Activated naive CD8-positive, alpha-beta T cell (primary cell): ENCODE results near the gene KRT6B.
"Not testable (repeated sequence)": the region's sequence is repeated elsewhere in the genome, so short reads cannot be mapped to it uniquely, and the experiment has no call there.

Experiments used
- H3K27ac Mint-ChIP-seq: one replicate; pipeline ENCODE4 v1.8.0; 2021; ENCODE audit warnings: mixed read lengths
- H3K27me3 Mint-ChIP-seq: one replicate; pipeline ENCODE4 v1.8.0; 2021; ENCODE audit warnings: mixed read lengths
- H3K36me3 Mint-ChIP-seq: one replicate; pipeline ENCODE4 v1.8.0; 2021; ENCODE audit warnings: mixed read lengths
- H3K4me1 Mint-ChIP-seq: one replicate; pipeline ENCODE4 v1.8.0; 2021; ENCODE audit warnings: low read depth, mixed read lengths
- H3K4me3 Mint-ChIP-seq: one replicate; pipeline ENCODE4 v1.8.0; 2021; ENCODE audit warnings: mild to moderate bottlenecking, mixed read lengths
- H3K9me3 Mint-ChIP-seq: one replicate; pipeline ENCODE4 v1.8.0; 2021; ENCODE audit warnings: low read depth, mixed read lengths

The KRT6B gene

DNA sequence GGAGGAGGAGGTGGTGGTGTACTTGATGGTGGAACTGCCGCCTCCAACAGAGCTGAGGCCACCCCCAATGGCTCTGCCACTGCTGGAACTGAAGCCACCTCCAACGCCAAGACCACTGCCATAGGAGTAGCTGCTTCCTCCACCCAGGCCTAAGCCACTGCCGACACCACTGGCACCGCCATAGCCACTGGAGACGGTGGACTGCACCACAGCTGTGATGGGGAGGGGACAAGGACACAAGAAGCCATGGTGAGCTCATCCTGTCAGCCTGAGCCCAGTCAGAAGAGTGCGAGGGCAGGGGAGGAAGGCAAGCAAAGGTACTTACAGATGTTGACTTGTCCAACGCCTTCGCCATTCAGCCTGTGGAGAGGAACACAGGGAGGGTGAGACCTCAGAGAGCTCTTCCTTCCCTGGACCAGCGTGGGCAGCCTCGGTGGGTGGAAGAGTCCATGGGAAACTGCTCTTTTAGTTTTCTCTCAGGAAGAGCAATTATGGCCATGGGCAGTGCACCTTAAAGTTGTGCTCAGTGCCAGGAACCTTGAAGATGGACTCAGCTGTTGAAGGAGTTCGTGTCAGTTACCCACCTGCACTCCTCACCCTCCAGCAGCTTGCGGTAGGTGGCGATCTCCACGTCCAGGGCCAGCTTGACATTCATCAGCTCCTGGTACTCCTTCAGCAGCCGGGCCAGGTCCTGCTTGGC is 35.9 kb upstream of the KRT6B start:
- peaks cover 44% of the 10 kb centered on the region for H3K27me3 Mint-ChIP-seq
- not testable (repeated sequence) for H3K27ac Mint-ChIP-seq, H3K4me3 Mint-ChIP-seq, H3K4me1 Mint-ChIP-seq, H3K9me3 Mint-ChIP-seq, H3K36me3 Mint-ChIP-seq

DNA sequence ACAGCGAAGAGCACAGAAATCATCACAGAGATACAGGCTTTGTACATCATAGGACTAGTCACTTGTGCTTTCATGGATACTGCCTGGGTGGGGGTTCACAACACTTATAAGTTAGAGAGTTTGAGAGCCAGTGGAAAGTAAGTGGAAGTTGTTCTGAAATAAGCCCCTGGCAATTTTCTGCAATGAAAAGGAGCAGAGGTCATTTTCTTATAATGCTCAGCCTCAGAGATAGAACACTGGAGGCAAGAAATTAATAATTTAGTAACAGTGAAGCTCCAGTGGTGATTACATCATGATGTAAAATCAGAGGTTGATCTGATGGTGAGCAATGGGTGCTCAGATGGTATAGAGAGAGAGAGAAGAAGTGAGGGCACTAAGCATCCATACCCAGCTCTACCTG is 35.3 kb upstream of the KRT6B start:
- no peak overlapping the region for H3K4me3 Mint-ChIP-seq
- peaks cover 9% of the 10 kb centered on the region for H3K9me3 Mint-ChIP-seq
- H3K36me3 Mint-ChIP-seq: peaks cover 7% of the 10 kb centered on the region
- no peaks in the 10 kb centered on the region for H3K4me1 Mint-ChIP-seq
- peaks cover 45% of the 10 kb centered on the region for H3K27me3 Mint-ChIP-seq
- no peak overlapping the region for H3K27ac Mint-ChIP-seq

DNA sequence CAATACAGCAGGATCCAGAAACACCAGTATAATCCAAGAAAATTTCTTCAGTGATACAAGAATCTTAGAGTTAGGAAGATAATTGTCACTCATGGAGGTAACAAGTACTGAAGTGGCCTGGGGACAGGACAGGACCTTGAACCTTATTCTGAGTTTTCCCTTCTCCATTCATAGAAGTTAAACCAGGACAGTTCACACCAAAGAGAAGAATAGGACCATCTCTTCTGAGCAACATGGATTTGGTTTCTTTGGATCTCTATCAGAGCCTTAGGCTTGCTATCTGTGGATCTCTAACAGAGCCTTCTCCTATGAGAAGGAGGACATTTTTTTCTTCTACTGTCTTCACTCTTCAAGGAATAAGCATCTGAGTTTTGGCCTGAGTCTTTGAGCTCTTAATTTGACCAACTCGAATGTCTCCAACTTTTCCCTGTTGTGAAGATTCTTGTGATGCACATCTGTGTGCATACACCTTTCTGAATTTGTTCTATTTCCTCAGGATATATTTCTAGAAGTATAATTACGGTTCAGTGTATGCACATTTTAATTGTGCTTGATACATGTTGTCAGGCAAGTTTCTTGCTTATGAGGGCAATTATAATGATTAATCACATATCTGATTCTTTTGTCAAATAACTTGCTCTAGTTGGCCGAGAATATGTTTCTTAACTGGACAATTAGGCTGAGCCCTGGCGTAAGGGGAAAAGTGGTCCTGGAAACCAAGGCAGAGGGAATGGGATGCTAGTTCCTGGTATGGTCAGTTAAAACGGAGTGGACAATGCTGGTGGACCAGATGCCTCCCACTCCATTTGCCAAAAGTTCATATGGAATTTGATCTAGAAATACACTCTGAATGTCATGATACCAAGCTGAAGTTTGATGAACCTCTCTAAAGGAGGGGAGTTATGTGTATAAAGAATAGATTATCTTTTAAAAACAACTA is 34.5 kb upstream of the KRT6B start:
- Mint-ChIP-seq H3K9me3 (peaks cover 9% of the 10 kb centered on the region), H3K36me3 (peaks cover 7% of the 10 kb centered on the region)

DNA sequence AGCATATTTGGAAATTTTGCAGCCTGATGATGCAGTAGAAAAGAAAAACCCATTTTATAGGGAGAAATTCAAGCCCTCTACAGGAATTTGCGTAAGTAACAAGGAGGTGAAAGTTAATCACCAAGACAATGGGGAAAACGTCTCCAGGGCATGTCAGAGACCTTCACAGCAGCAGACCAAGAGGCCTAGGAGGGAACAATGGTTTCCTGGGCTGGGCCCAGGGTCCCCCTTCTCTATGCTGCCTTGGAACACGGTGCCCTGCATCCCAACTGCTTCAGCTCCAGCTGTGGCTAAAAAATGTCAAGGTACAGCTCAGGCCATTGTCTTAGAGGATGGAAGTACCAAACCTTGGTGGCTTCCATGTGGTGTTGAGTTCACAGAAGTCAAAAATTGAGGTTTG is 28.1 kb upstream of the KRT6B start:
- Mint-ChIP-seq H3K27ac (no peak overlapping the region), H3K4me3 (no peak overlapping the region), H3K4me1 (no peaks in the 10 kb centered on the region), H3K9me3 (peaks cover 4% of the 10 kb centered on the region), H3K27me3 (peaks cover 20% of the 10 kb centered on the region), H3K36me3 (peaks cover 3% of the 10 kb centered on the region)

More for the DNA sequence above, 34.5 kb upstream of the KRT6B start:
- no peak overlapping the region for H3K27ac Mint-ChIP-seq
- H3K4me3 Mint-ChIP-seq: no peak overlapping the region
- H3K4me1 Mint-ChIP-seq: no peaks in the 10 kb centered on the region
- H3K27me3 Mint-ChIP-seq: peaks cover 40% of the 10 kb centered on the region

DNA sequence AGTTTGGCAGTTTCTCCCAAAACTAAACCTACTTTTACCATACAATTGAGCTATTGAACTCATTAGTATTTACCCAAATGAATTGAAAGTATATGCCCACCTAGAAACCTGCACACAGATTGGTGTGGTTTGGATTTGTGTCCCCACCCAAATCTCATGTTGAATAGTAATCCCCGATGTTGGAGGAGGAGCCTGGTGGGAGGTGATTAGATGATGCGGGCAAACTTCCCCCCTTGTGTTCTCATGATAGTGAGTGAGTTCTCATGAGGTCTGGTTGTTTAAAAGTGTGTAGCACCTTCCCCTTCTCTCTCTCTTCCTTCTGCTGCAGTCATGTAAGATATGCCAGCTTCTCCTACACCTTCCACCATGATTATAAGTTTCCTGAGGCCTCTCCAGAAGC is 25.7 kb upstream of the KRT6B start:
- H3K4me3 Mint-ChIP-seq: no peak overlapping the region
- no peaks in the 10 kb centered on the region for H3K36me3 Mint-ChIP-seq
- H3K9me3 Mint-ChIP-seq: no peaks in the 10 kb centered on the region
- no peaks in the 10 kb centered on the region for H3K4me1 Mint-ChIP-seq
- peaks cover 2% of the 10 kb centered on the region for H3K27me3 Mint-ChIP-seq
- H3K27ac Mint-ChIP-seq: no peak overlapping the region

DNA sequence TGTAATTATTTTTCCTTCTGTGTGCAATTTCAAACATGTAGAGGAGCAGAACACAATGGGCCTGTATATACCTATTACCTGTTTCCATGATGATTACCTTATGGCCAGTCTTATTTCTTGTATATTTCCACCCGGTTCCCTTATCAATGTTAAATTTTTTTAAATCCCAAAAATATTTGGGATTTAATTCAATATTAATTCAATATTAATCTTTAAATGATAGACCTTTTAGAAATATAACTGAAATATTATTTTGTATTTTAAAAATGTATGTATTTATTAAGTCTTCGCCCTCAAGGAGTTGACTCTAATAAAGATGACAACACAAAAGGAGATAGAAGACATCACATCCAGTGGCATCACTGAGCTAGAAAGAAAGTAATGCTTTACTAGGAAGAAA is 22.3 kb upstream of the KRT6B start:
- Mint-ChIP-seq H3K9me3 (no peaks in the 10 kb centered on the region), H3K4me1 (no peaks in the 10 kb centered on the region), H3K27ac (no peak overlapping the region), H3K4me3 (no peak overlapping the region), H3K27me3 (peaks cover 4% of the 10 kb centered on the region), H3K36me3 (no peaks in the 10 kb centered on the region)

DNA sequence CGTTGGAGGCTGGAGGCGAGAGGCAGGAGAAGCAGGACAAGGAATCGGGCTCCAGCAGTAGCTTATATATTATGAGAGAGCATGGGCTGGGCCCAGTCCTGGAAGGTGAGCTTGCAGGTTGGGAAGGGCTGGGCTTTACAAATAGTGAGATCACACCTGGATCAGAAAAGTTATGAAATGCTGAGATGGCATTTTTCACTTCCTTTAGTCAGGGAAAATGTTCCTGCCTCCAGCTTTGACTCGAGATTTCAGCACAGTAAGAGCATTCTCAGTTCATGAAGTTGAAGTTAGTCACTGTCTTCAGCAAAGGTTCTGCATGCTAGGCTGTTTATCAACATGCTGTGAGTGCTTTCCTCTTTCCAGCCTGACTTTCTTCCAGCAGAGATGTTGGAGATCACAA is 21.8 kb upstream of the KRT6B start, which contains the start of gene KRT6C:
Gene KRT6C, minus strand, starts transcription at position 38 of the 400 bp plus-strand sequence. CDS start 68 bp downstream, outside the sequence.
- H3K4me3 Mint-ChIP-seq: no peak within 1 kb of the TSS
- no peaks in the 10 kb centered on the region for H3K4me1 Mint-ChIP-seq
- H3K36me3 Mint-ChIP-seq: no peaks in the 10 kb centered on the region
- no peaks in the 10 kb centered on the region for H3K9me3 Mint-ChIP-seq
- H3K27ac Mint-ChIP-seq: no peak within 1 kb of the TSS
- peaks cover 4% of the 10 kb centered on the region for H3K27me3 Mint-ChIP-seq

DNA sequence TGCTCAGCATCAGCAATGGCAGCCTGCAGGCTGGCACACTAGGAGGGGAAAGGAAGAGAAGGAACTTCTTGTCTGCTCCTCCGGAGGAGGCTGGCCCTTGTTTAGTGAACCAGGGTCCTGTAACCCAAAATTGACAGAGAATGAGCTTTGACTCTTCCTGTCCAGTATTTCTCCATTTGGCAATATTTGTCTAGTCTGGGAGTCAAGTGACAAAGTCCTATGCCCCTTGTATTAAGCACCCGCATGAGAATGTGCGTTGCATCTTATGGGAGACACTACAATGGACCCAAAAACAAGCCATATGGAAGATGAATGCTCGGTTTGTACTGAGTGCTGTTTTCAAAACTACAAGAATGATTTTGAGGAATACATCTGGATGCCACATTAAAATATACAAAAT is 17.9 kb upstream of the KRT6B start:
- Mint-ChIP-seq H3K36me3 (no peaks in the 10 kb centered on the region), H3K4me1 (no peaks in the 10 kb centered on the region), H3K9me3 (no peaks in the 10 kb centered on the region), H3K27ac (no peak overlapping the region), H3K27me3 (peaks cover 5% of the 10 kb centered on the region), H3K4me3 (no peak overlapping the region)

DNA sequence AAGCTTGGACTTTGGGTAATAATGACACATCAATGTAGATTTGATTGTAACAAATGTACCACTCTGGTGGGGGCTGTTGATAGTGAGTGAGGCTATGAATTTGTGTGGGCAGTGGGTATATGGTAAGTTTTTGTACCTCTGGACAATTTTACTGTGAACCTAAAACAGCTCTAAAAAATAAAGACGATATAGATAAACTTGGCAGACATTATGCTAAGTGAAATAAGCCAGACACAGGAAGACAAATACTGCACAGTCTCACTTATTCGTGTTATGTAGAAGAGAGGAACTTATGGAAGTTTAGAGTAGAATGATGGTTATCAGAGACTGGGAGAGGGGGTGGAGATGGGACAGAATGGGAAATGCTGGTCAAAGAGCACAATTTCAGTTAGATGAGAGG is 13.0 kb upstream of the KRT6B start:
- H3K36me3 Mint-ChIP-seq: peaks cover 4% of the 10 kb centered on the region
- H3K9me3 Mint-ChIP-seq: no peaks in the 10 kb centered on the region
- H3K27ac Mint-ChIP-seq: no peak overlapping the region
- H3K4me3 Mint-ChIP-seq: no peak overlapping the region
- no peaks in the 10 kb centered on the region for H3K4me1 Mint-ChIP-seq
- H3K27me3 Mint-ChIP-seq: peaks cover 11% of the 10 kb centered on the region

DNA sequence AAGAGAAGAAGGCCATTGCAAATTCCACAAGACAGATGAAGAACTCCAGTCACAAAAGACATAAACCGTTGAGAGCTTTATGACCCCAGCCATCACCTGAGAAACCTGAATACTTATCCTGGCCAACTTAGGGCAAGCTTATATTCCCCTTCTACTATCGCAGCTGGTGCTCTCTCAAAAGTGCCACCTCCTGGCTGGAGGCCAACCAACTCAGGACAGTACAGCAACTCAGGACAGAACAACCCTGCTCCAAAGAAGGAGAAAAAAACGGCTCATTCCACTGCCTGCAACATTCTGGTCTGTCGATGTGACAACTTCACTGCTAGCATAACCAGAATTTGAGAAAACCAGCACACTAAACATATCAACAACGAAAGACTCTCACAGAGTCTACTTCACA is 9.7 kb upstream of the KRT6B start:
- Mint-ChIP-seq H3K4me3 (no peak overlapping the region), H3K27me3 (peaks cover 14% of the 10 kb centered on the region), H3K9me3 (no peaks in the 10 kb centered on the region), H3K36me3 (peaks cover 4% of the 10 kb centered on the region), H3K4me1 (no peaks in the 10 kb centered on the region), H3K27ac (no peak overlapping the region)

DNA sequence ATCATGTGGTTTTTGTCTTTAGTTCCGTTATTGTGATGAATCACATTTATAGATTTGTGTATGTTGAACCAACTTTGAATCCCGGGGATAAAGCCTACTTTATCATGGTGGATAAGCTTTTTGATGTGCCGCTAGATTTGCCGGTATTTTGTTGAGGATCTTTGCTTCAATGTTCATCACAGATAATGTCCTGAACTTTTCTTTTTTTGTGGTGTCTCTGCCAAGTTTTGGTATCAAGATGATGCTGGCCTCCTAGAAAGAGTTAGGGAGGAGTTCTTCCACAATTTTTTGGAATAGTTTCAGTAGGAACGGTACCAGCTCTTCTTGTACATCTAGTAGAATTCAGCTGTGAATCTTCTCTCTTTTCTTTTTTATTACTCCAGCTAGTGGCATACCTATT is 6.9 kb upstream of the KRT6B start:
- peaks cover 13% of the 10 kb centered on the region for H3K27me3 Mint-ChIP-seq
- no peak overlapping the region for H3K27ac Mint-ChIP-seq
- no peaks in the 10 kb centered on the region for H3K9me3 Mint-ChIP-seq
- H3K4me3 Mint-ChIP-seq: no peak overlapping the region
- peaks cover 4% of the 10 kb centered on the region for H3K4me1 Mint-ChIP-seq
- H3K36me3 Mint-ChIP-seq: peaks cover 4% of the 10 kb centered on the region

DNA sequence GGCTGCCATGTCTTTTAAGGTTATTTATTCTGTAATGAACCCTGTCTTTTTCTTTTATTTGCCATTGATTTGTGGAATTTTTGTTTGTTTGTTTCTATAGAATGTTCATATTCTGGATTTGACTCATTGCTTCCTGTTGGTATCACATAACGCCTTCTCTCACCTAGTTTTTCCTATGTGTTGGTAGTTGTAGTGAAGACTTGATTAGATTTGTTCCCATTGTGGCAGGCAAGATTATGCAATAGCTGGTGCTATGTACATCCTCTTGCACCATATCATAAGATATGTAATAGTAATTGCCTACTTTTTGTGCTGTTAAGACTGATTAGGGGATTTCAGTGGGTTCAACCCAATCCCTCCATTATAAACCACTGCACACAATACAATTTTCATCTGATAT is 3.9 kb upstream of the KRT6B start:
- H3K36me3 Mint-ChIP-seq: no peaks in the 10 kb centered on the region

DNA sequence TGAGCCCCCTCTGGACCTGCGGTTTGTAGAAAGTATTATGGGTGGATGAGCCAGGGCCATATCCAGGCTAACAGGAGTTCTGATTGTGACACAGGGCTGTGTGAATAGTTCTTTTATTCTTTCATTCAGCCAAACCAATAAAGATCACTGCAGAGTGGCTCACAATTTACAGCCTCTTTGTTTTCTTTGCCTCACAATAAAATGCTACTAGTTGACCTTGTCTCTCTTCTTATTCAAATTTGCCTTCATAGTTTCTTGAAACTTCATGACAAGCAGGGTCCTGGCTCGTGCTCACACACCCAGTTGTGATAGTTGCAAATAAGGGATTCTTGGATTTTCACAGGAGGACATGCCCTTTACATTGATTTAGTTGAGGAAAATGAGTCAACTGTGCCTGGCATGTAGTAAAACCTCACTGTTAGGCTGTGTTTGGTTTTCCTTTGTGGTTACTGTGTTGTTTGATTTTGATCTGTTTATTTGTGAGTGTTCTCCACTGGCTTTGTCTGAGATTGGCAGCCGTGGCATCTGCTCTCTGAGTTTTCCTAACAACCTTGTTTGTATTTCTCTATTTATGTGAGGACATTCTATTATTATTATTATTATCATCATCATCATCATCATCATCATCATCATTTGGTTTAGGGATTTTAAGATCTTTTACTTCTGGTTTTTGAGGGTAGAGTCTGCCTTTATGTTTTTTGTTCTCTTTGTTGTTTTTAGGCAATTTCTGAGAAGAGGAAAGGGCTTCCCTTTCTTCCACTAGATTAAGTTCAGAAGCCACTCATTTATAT is 2.7 kb upstream of the KRT6B start:
- H3K27ac Mint-ChIP-seq: no peak overlapping the region

More for the DNA sequence above, 3.9 kb upstream of the KRT6B start:
- no peak overlapping the region for H3K27ac Mint-ChIP-seq
- peaks cover 8% of the 10 kb centered on the region for H3K27me3 Mint-ChIP-seq
- H3K4me3 Mint-ChIP-seq: no peak overlapping the region
- H3K4me1 Mint-ChIP-seq: peaks cover 4% of the 10 kb centered on the region
- no peaks in the 10 kb centered on the region for H3K9me3 Mint-ChIP-seq

DNA sequence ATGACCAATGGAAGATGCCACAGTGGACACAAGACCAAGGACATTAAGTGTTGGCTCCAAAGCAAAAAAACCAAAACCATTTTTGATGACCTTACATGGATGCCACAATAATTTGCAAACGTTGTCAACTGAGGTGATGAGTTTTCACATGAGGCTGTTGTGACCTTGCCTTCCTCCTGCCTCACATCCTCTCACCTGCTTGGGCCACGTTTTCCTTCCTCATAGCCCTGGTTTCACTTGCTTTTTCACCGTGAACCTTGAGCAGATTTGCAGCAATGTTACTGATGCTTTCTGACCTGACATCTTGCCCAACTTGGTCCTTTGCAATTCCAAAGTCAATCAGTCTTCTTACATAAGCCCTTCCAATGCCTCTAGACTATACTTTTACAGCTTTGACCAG is 3.7 kb downstream of the KRT6B start:
- Mint-ChIP-seq H3K9me3 (no peaks in the 10 kb centered on the region), H3K27me3 (peaks cover 4% of the 10 kb centered on the region), H3K27ac (no peak overlapping the region), H3K36me3 (no peaks in the 10 kb centered on the region), H3K4me1 (no peaks in the 10 kb centered on the region), H3K4me3 (no peak overlapping the region)

More for the DNA sequence above, 2.7 kb upstream of the KRT6B start:
- H3K36me3 Mint-ChIP-seq: no peaks in the 10 kb centered on the region
- H3K9me3 Mint-ChIP-seq: no peaks in the 10 kb centered on the region
- peaks cover 5% of the 10 kb centered on the region for H3K27me3 Mint-ChIP-seq
- peaks cover 4% of the 10 kb centered on the region for H3K4me1 Mint-ChIP-seq
- no peak overlapping the region for H3K4me3 Mint-ChIP-seq

DNA sequence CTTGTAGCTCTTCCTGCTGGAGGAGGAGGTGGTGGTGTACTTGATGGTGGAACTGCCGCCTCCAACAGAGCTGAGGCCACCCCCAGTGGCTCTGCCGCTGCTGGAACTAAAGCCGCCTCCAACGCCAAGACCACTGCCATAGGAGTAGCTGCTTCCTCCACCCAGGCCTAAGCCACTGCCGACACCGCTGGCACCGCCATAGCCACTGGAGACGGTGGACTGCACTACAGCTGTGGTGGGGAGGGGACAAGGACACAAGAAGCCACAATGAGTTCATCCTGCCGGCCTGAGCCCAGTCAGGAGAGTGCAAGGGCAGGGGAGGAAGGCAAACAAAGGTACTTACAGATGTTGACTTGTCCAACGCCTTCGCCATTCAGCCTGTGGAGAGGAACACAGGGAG is 4.8 kb downstream of the KRT6B start:
- H3K36me3 Mint-ChIP-seq, H3K4me1 Mint-ChIP-seq, H3K27ac Mint-ChIP-seq, H3K9me3 Mint-ChIP-seq, H3K27me3 Mint-ChIP-seq, H3K4me3 Mint-ChIP-seq: not testable (repeated sequence)
